ENCODE results near the gene SIAE.
"Not testable (repeated sequence)": the region's sequence is repeated elsewhere in the genome, so short reads cannot be mapped to it uniquely, and the experiment has no call there.

SIAE gene

GRCh38 chr11:124622531-124623451 is 50.7 kb downstream of the SIAE start, which contains the start of gene TBRG1:
Gene TBRG1 (plus strand): TSS chr11:124622864. CDS start chr11:124623084, 220 bp downstream.
- peak; percentile 78 to 83 for DNase-seq

DNA sequence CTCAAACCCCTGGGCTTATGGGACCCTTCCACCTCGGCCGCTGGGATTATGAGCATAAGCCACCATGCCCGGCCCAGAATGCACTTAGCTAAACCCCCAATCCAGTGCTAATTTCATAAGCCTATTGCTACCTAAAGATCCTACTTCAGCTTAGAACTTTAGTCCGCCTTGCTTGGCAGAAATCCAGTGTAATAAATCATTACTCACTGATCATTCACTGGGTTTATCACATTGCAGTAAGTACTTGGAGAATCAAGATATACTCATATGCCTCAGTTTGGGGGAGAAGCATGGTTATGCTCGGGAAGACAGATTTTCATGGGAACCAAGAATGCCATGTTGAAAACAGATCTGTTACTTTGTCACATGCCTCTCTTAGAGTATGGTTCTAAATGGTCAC is 54.7 kb downstream of the SIAE start:
- DNase-seq = no peak

DNA sequence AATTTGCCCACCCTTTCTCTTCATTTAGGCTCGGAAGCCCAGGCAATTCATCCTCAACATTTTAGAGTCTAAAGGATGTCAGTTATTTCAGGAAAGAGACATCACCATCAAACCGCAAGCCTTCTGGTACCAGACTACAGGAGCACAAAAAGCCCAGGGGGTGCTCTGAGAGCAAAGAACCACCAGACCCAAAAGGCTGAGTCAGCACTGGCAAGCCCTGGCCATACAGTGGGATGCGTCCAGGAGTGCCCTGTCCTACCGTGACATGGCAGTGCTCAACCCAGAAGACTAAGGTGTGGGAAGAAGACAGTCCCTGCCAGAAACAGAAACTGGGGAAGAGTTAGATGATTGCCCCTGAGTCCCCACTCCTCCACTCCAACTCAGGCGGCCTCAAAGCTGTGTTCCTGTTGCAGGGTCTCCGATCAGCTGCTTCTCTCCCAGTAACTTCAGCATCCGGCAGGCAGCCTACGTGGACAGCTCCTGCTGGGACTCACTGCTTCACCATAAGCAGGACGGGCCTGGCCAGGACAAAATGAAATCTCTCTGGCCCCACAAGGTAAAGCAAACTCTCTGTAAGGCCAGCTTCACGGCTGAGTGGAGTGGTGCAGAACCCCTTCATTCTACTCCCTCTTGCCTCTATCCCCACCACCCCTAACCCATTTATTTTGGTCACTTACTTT is 60.8 kb downstream of the SIAE start:
- DNase-seq = no peak

DNA sequence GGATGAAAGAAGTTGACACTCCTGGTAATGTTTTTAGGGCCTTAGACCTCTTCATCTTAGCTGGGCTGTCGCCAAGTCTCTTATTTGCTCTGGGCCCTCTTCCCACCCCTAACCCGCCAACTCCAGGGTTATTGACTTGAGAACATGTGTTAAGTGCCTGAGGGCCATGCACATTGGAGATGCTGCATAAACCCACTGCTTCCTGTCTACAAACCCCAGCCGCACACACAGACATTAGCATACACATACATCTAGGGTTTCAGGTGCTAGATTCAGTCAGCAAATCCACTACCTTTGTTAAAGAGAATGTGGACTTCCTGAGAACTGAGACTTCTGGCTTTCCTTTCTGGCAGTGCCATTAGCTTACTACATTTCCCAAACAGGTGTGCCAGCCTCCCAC is 61.5 kb downstream of the SIAE start:
- no peak for DNase-seq

DNA sequence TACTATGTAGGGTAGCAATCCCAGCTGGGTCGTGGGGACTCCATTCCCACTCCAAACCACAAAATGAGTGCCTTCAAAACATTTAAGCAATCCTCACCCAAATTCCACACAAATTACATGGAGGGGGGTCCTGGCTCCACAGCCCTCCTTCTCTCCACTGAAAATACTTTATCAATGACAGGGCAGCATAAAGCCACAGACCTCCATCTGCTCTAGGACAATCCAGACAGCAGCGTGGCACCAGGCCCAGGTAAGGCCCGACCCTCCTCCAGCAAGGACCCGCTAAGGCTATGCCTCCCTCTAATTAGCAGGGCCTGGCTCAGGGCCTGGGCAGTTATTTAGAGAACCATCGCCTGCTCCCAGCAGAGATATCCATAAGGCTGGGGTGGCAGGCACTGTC is 62.5 kb downstream of the SIAE start, which contains the start of gene PANX3:
Gene PANX3 (plus strand): TSS at position 365 of the 400 bp plus-strand sequence. CDS start 129 bp downstream, outside the sequence.
- no peak for DNase-seq

- DNase-seq = no peak
Measured at GRCh38 chr11:124610295-124610694, 63.2 kb downstream of the SIAE start.

- no peak for DNase-seq
Measured at GRCh38 chr11:124608147-124608546, 65.4 kb downstream of the SIAE start.

DNA sequence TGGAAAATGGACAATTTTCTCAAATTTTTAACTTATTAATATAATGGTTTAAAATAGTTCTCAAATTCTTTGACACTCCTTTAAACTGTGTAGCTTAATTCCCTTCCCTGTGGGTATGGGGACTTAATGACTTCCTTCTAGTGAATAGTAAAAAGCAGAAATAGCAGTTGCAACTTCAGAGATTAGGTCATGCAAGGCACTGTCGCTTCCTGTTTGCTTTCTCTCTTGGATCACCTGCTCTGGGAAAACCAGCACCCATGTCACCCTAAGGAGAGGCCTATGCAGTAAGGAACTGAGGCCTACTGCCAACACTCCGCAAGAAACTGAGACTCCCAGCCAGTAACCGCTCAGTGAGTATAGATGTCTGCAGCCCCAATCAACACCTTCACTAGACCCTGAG is 67.8 kb downstream of the SIAE start:
- DNase-seq = no peak

DNA sequence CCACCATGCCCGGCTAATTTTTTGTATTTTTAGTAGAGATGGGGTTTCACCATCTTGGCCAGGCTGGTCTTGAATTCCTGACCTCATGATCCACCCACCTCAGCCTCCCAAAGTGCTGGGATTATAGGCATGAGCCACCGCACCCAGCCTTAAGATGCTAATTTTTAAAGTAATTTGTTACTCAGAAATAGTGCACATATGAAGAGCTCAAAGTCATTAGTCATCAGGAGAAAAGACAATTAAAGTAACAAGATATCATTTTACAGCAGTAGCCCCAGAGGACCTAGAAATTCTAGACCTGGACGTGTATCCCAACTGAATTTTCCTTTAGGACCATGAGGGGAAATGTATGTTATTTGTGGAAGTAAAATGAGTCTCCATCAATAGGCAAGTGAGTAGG is 70.8 kb downstream of the SIAE start:
- DNase-seq = not testable (repeated sequence)

GRCh38 chr11:124602193-124602592 is 71.3 kb downstream of the SIAE start:
- DNase-seq = no peak

- DNase-seq = no peak
Measured at GRCh38 chr11:124600621-124601320, 72.8 kb downstream of the SIAE start.

GRCh38 chr11:124597626-124598025 is 75.9 kb downstream of the SIAE start:
- no peak for DNase-seq

- no peak for DNase-seq
Measured at GRCh38 chr11:124595302-124595701, 78.2 kb downstream of the SIAE start.

GRCh38 chr11:124592627-124593026 is 80.9 kb downstream of the SIAE start:
- no peak for DNase-seq

GRCh38 chr11:124591430-124591829 is 82.1 kb downstream of the SIAE start:
- DNase-seq = no peak

GRCh38 chr11:124586238-124586860 is 87.2 kb downstream of the SIAE start:
- DNase-seq = peak; percentile 12 to 32

DNA sequence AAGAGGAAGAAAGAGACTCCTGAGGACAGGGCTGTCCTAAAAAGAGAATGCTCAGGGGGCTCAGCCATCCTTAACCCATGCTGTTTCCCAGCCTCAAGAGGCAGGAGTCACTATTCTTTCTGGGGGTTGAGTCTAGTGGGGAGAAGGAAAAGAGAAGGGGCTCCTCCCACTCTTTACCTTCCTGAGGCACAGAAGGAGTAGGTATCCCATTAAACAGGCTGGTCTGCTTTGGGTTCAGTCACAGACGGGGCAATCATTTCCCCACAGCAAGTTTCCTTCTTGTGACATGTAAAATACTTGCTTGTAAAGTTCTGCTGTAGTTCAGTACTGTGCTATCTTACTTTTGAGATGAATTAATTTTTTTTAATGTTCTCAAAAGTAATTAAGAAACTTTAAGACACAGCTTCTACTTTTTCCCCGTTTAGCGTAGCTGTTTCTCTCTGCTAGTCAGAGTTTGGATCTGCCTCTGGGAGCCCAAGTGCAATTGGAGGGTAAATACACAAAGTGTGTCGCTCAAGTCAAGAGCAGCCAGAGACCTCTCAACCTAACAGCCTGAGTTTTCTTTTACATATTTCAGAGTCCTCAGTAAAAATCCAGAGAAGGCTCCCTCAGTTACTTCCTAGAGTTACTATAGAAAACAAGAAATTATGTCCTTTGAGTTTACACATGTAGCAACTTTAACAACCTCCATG is 88.7 kb downstream of the SIAE start:
- DNase-seq = no peak

- DNase-seq = no peak
Measured at GRCh38 chr11:124583781-124584180, 89.8 kb downstream of the SIAE start.

Data from activated CD4-positive, alpha-beta T cell treated with anti-CD3 and anti-CD28 coated beads for 4 hours (primary cell).